SU-DHL-6 (cell line): ENCODE data around the gene ST8SIA4.

Source experiments
- H2AFZ ChIP-seq: fragments of 200-600 bp; sonication (generic); 2 replicates; pipeline ENCODE4 v1.6.1; 2014; ENCODE audit warnings: low read depth, mild to moderate bottlenecking, moderate library complexity, mixed read lengths, antibody characterized with exemption, low read length; ENCODE audit not compliant: severe bottlenecking
- H3F3A ChIP-seq: fragments of 200-600 bp; shearing (Covaris generic); 2 replicates; pipeline ENCODE4 v1.6.0; 2016; ENCODE audit warnings: antibody characterized with exemption, mild to moderate bottlenecking; ENCODE audit not compliant: insufficient read depth
- H3K27ac ChIP-seq: fragments of 200-600 bp; sonication (generic); 2 replicates; pipeline ENCODE4 v1.5.1; 2016; ENCODE audit warnings: low read depth, mild to moderate bottlenecking, low read length, moderate library complexity, mixed read lengths
- H3K27me3 ChIP-seq: fragments of 200-600 bp; sonication (generic), shearing (Covaris generic); 2 replicates; pipeline ENCODE4 v1.6.0; 2014; ENCODE audit warnings: mild to moderate bottlenecking, low read length
- H3K36me3 ChIP-seq: fragments of 200-600 bp; sonication (generic); 2 replicates; pipeline ENCODE4 v1.6.1; 2014; ENCODE audit warnings: mild to moderate bottlenecking, low read length, mixed read lengths
- H3K4me2 ChIP-seq: fragments of 300-600, 200-600 bp; shearing (Covaris generic), sonication (generic); 2 replicates; pipeline ENCODE4 v1.6.0; 2014; ENCODE audit warnings: low read length, low read depth, mild to moderate bottlenecking; ENCODE audit not compliant: poor library complexity, severe bottlenecking
- H3K4me3 ChIP-seq: fragments of 200-600 bp; sonication (generic); 2 replicates; pipeline ENCODE4 v1.5.1; 2014; ENCODE audit warnings: antibody characterized with exemption, low read length, mild to moderate bottlenecking, mixed read lengths; ENCODE audit not compliant: insufficient read depth, poor library complexity, severe bottlenecking
- H3K79me2 ChIP-seq: fragments of 200-600 bp; sonication (generic); 2 replicates; pipeline ENCODE4 v1.6.1; 2014; ENCODE audit warnings: mild to moderate bottlenecking, low read length, moderate library complexity; ENCODE audit not compliant: insufficient read depth
- H3K9ac ChIP-seq: fragments of 200-600 bp; sonication (generic); 2 replicates; pipeline ENCODE4 v1.7.0; 2014; ENCODE audit warnings: mild to moderate bottlenecking, low read length
- H3K9me2 ChIP-seq: fragments of 200-600 bp; sonication (generic); replicated peaks from 2 replicates; pipeline ENCODE4 v1.6.1; 2014; ENCODE audit warnings: low read length; ENCODE audit not compliant: insufficient read depth
- H3K9me3 ChIP-seq: fragments of 200-600 bp; sonication (generic); 2 replicates; pipeline ENCODE4 v1.6.1; 2014; ENCODE audit warnings: low read length, mixed read lengths; ENCODE audit not compliant: insufficient read depth
- H4K20me1 ChIP-seq: fragments of 200-600 bp; sonication (generic); 2 replicates; pipeline ENCODE4 v1.6.1; 2014; ENCODE audit warnings: low read depth, mild to moderate bottlenecking, antibody characterized with exemption, low read length, moderate library complexity, mixed read lengths
- CTCF ChIP-seq: fragments of 200-600 bp; sonication (generic); IDR thresholded peaks from one replicate; pipeline ENCODE4 v1.5.1; 2017; ENCODE audit warnings: antibody characterized with exemption, mild to moderate bottlenecking, low read length, moderate library complexity; ENCODE audit not compliant: insufficient read depth, poor library complexity, severe bottlenecking
- EZH2phosphoT487 ChIP-seq: fragments of 200-600 bp; sonication (generic), shearing (Covaris generic); conservative IDR thresholded peaks from 2 replicates; pipeline ENCODE4 v1.6.1; 2018; ENCODE audit warnings: mild to moderate bottlenecking, antibody characterized with exemption, low read length, moderate library complexity, mixed read lengths

ST8SIA4 gene

GRCh38 chr5:100791391-100791790, 111.7 kb downstream of the ST8SIA4 start:
- Histone ChIP-seq H3K9me3 (peaks cover 23% of the 10 kb centered on the region; the same call in 1 of the 2 replicates), H3K79me2 (no peaks in the 10 kb centered on the region), H3K4me3 (peak overlapping the region; percentile 8), H3K9me2 (no peaks in the 10 kb centered on the region), H3K9ac (peak overlapping the region; percentile 45), H3K27me3 (no peaks in the 10 kb centered on the region), H3F3A (peaks cover 29% of the 10 kb centered on the region), H3K4me2 (peak overlapping the region; percentile 54), H3K36me3 (no peaks in the 10 kb centered on the region; the same call in 1 of the 2 replicates), H4K20me1 (no peaks in the 10 kb centered on the region), H2AFZ (no peak overlapping the region), H3K27ac (peak overlapping the region; percentile 86)
- TF ChIP-seq EZH2phosphoT487 (no peak), CTCF (no peak)

- no peaks in the 10 kb centered on the region; the same call in 1 of the 2 replicates for H3K36me3 ChIP-seq
- peaks cover 29% of the 10 kb centered on the region for H3F3A ChIP-seq
- no peaks in the 10 kb centered on the region for H3K79me2 ChIP-seq
- H3K9ac ChIP-seq, result peak overlapping the region; percentile 45
- TF ChIP-seq EZH2phosphoT487, result no peak
- no peak for TF ChIP-seq CTCF
- no peak overlapping the region for H2AFZ ChIP-seq
- no peaks in the 10 kb centered on the region for H3K27me3 ChIP-seq
- H4K20me1 ChIP-seq, result no peaks in the 10 kb centered on the region
- peak overlapping the region; percentile 86 for H3K27ac ChIP-seq
- peak overlapping the region; percentile 8 for H3K4me3 ChIP-seq
- peak overlapping the region; percentile 54 for H3K4me2 ChIP-seq
- H3K9me2 ChIP-seq, result no peaks in the 10 kb centered on the region
- H3K9me3 ChIP-seq, result peaks cover 23% of the 10 kb centered on the region; the same call in 1 of the 2 replicates
These were observed 112.1 kb downstream of the ST8SIA4 start for GRCh38 chr5:100790951-100791350.

- H3K4me2 ChIP-seq, result peak overlapping the region; percentile 54
These were observed 112.9 kb downstream of the ST8SIA4 start for GRCh38 chr5:100790170-100790665.

More at GRCh38 chr5:100790170-100790665, 112.9 kb downstream of the ST8SIA4 start:
- Histone ChIP-seq H3K9ac (peak overlapping the region; percentile 45), H3K9me3 (peaks cover 22% of the 10 kb centered on the region; the same call in 1 of the 2 replicates), H3F3A (peaks cover 29% of the 10 kb centered on the region), H3K27ac (peak overlapping the region; percentile 86), H4K20me1 (no peaks in the 10 kb centered on the region), H3K79me2 (no peaks in the 10 kb centered on the region), H3K27me3 (no peaks in the 10 kb centered on the region), H3K36me3 (no peaks in the 10 kb centered on the region; the same call in 1 of the 2 replicates), H2AFZ (peak overlapping the region; percentile 62), H3K9me2 (no peaks in the 10 kb centered on the region), H3K4me3 (peak overlapping the region; percentile 2)
- no peak for TF ChIP-seq EZH2phosphoT487
- TF ChIP-seq CTCF, result peak; percentile 38
